Measurements from ENCODE around the gene MT1F. TPM values are rescaled to one million over a fixed set of nuclear protein-coding genes. Genes with fewer than 3 reads are reported as not detected.

MT1F gene
- polyA plus RNA-seq, 3 donors = 10.2 to 21.9 (median 13.6) TPM

GRCh38 chr16:56690420-56691122 lies 32.8 kb downstream of the MT1F start:
- H3K36me3 Mint-ChIP-seq = peaks cover 4 to 5% of the 10 kb centered on the region in 2 donors

GRCh38 chr16:56691885-56692284 lies 34.1 kb downstream of the MT1F start:
- peaks cover 0 to 8% of the 10 kb centered on the region in 2 donors for H3K9me3 ChIP-seq (replicated peaks in 1 of 2; ENCODE audit: control insufficient read depth in 1 of 2, insufficient read depth in 1 of 2, low read length in 2 of 2)
- intact Hi-C loops (cut with micrococcal nuclease) = no loop called here
- H3K36me3 ChIP-seq (replicated peaks in 1 of 2; ENCODE audit: control insufficient read depth in 1 of 2, insufficient read depth in 2 of 2, low read length in 2 of 2) = no peaks in the 10 kb centered on the region
- H3K4me1 ChIP-seq (ENCODE audit: control insufficient read depth in 1 of 2, insufficient read depth in 2 of 2, low read length in 2 of 2) = no peaks in the 10 kb centered on the region
- H3K27ac ChIP-seq (ENCODE audit: low read depth in 1 of 2, low read length in 2 of 2) = no peak overlapping the region
- H3K9ac ChIP-seq (ENCODE audit: insufficient read depth, low read length, poor library complexity, severe bottlenecking) = no peak overlapping the region
- Mint-ChIP-seq H3K4me3 (no peak overlapping the region), H3K27ac (no peak overlapping the region), H3K4me1 (no peaks in the 10 kb centered on the region), H3K9me3 (peaks cover 0 to 18% (median 11%) of the 10 kb centered on the region in 7 donors), H3K36me3 (no peaks in the 10 kb centered on the region), H3K27me3 (ENCODE audit: low read depth in 3 of 3) (peaks cover 4 to 15% (median 7%) of the 10 kb centered on the region in 3 donors)
- no peak overlapping the region for H3K4me2 ChIP-seq (replicated peaks; ENCODE audit: extremely low read depth, low read length, poor library complexity, severe bottlenecking)
- H3K79me2 ChIP-seq (ENCODE audit: insufficient read depth, low read length) = no peaks in the 10 kb centered on the region
- DNase-seq = no peak
- no peaks in the 10 kb centered on the region for H3K27me3 ChIP-seq (ENCODE audit: control insufficient read depth in 2 of 2, insufficient read depth in 2 of 2, low read length in 2 of 2)
- no peak overlapping the region for H3K4me3 ChIP-seq (replicated peaks in 1 of 3; ENCODE audit: low read depth in 2 of 3, low read length in 3 of 3)
- H2AFZ ChIP-seq (ENCODE audit: insufficient read depth, low read depth, low read length, poor library complexity, severe bottlenecking) = no peak overlapping the region
- 74% methylated on average over 4 of the region's 4 CpGs for WGBS (ENCODE audit: insufficient coverage)
- TF ChIP-seq CTCF (IDR thresholded peaks at IDR 0.05) = no peak
- no peaks in the 10 kb centered on the region for H4K20me1 ChIP-seq (ENCODE audit: insufficient read depth, low read length)

More at GRCh38 chr16:56690420-56691122, 32.8 kb downstream of the MT1F start:
- intact Hi-C loops (cut with micrococcal nuclease) = no loop called here
- DNase-seq = no peak
- Histone ChIP-seq H3K4me3 (replicated peaks in 1 of 3; ENCODE audit: low read depth in 2 of 3, low read length in 3 of 3) (no peak overlapping the region), H3K36me3 (replicated peaks in 1 of 2; ENCODE audit: control insufficient read depth in 1 of 2, insufficient read depth in 2 of 2, low read length in 2 of 2) (no peaks in the 10 kb centered on the region), H2AFZ (ENCODE audit: insufficient read depth, low read depth, low read length, poor library complexity, severe bottlenecking) (no peak overlapping the region), H3K9ac (ENCODE audit: insufficient read depth, low read length, poor library complexity, severe bottlenecking) (no peak overlapping the region), H3K4me2 (replicated peaks; ENCODE audit: extremely low read depth, low read length, poor library complexity, severe bottlenecking) (no peak overlapping the region), H3K27ac (ENCODE audit: low read depth in 1 of 2, low read length in 2 of 2) (no peak overlapping the region), H3K9me3 (replicated peaks in 1 of 2; ENCODE audit: control insufficient read depth in 1 of 2, insufficient read depth in 1 of 2, low read length in 2 of 2) (peaks cover 0 to 11% of the 10 kb centered on the region in 2 donors), H4K20me1 (ENCODE audit: insufficient read depth, low read length) (no peaks in the 10 kb centered on the region), H3K4me1 (ENCODE audit: control insufficient read depth in 1 of 2, insufficient read depth in 2 of 2, low read length in 2 of 2) (no peaks in the 10 kb centered on the region), H3K27me3 (ENCODE audit: control insufficient read depth in 2 of 2, insufficient read depth in 2 of 2, low read length in 2 of 2) (no peaks in the 10 kb centered on the region), H3K79me2 (ENCODE audit: insufficient read depth, low read length) (no peaks in the 10 kb centered on the region)
- no peaks in the 10 kb centered on the region for H3K4me1 Mint-ChIP-seq
- peaks cover 2 to 15% (median 7%) of the 10 kb centered on the region in 3 donors for H3K27me3 Mint-ChIP-seq (ENCODE audit: low read depth in 3 of 3)
- peaks cover 5 to 24% (median 21%) of the 10 kb centered on the region in 7 donors for H3K9me3 Mint-ChIP-seq
- no peak overlapping the region for H3K27ac Mint-ChIP-seq
- peak overlapping the region in 1 of 2 donors; percentile 1 for H3K4me3 Mint-ChIP-seq
- no peak for TF ChIP-seq CTCF (IDR thresholded peaks at IDR 0.05)
- WGBS (ENCODE audit: insufficient coverage) = no CpG with 5 or more reads among the region's 4 CpGs

Measured in CD14-positive monocyte (primary cell).